Measurements from ENCODE around the gene COL5A1.

The COL5A1 gene

DNA sequence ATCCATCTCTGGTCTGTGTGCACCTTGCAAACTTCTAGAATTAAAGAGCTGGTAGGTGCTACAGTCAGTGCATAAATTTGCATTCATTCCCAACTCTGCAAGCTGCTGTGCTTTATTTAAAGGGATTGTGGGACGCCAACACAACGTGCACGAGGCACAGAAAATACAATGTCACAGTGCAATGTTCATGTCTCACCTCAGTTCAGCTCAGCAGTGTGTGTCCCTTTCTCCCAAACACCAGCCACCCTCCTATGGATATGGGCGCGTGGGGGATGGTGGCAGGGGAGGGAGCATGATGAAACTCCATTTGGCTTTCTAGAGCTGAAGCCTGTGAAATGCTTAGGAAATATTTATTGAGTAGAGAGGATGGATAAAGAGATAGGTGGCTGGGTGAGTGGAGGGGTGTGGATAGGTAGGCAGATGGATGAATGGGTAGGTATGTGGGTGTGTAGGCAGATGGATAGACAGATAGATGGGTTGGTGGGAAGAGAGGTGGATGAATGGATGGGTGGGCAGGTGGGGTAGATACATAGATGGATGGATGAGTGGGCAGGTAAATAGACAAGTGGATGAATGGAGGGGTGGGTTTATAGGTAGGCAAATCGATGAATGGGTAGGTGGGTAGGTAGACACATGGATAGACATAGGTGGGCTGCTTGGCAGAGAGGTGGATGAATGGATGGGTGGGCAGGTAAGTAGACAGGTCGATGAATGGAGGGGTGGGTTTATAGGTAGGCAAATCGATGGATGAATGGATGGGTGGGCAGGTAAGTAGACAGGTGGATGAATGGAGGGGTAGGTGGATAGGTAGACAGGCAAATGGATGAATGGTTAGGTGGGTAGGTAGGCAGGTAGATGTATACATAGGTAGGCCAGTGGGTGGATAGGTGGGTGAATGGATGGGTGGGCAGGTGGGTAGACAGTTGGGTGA lies 146.3 kb downstream of the COL5A1 start:
- no peak for DNase-seq (ENCODE audit: low read depth in 3 of 3)

DNA sequence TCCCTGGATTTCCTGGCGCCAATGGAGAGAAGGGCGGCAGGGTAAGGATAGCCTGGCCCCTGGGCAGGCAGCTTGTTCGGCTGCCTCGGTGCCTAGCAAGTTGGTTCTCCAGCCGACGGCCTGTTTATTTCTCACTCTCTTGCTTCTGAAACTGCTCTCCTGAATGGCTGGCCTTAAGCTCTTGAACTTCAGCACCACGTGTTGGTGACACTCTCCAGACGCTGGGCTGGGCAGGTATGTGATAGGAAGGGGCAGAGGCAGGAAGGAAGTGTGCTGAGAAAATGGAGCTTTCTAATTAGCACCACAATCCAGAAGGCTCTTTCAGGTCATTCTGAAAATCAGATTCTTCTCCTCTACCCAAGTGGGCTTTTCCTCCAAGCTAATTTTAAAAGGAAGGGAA lies 147.6 kb downstream of the COL5A1 start:
- no peak for DNase-seq (ENCODE audit: low read depth in 3 of 3)

DNA sequence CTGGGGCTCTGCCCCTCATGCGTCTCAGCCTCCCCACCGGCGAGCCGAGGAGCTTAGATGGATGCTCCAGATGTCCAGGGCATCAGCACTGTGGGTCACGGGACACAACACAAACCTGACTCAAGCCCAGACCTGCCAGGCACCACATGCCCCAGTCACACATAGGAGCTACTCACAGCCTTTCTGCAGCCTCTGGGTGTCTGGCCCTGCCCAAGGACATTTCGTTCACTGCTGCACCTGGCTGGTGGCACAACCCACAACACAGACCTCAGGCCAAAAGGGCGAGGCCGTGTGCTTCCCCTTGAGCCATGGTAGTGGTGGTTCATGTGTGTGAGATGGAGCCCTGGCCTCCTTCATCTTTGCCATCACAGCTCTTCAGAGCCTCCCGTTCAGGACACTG lies 149.4 kb downstream of the COL5A1 start:
- no peak for DNase-seq (ENCODE audit: low read depth in 3 of 3)

DNA sequence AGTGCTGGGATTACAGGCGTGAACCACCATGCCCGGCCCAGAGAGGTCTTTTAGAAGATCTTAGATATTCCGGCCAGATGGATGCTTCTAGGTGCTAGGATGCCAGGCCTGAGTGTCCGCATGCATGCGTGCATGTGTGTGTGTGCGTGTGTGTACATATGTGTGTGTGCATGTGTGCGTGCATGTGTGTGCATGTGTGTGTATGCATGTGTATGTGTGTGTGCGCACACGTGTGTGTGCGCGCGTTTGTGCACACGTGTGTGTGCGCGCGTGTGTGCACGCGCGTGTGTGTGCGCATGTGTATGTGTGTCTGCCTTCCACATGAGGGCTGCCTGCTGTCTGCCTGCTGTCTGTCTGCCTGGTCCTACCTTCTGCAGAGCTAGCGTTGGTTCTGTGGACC lies 151.0 kb downstream of the COL5A1 start:
- no peak for DNase-seq (ENCODE audit: low read depth in 3 of 3)

DNA sequence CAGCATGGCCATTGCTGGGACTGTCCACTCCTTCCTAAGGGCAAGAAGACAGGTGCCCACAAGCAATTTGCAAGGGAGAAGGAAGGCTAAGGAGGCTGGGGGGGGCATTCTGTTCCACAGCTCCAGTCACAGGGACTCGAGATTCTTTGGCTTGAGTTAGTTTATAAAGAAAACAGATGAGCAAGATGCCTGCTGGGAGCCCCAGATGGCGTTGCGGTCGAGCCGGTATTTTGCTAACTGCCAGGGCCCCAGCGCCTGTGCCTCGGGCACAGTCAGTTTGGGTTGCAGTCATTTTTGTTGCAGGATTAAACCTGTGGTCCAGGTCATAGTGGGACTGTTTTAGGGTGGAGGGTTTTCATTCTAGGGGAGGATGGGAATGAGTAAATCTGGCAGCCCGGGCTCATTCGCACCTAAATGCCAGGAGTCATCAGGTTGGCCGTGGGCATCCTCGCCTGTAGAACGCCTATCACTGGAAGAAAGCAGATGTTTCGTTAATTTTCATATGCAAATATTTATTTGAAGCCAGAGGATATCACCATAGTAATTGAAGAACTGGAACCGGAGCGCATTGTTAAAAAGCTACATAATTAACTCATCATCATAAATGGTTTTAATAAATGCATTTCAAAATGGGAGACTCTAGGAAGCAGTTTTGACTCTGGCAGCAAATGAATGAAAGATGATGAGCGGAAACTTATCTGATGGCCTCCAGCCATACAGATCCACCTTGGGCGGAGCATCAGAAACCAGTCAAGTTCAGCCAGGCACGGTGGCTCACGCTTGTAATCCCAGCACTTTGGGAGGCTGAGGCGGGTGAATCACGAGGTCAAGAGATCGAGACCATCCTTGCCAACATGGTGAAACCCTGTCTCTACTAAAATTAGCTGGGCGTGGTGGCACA lies 151.9 kb downstream of the COL5A1 start:
- no peak for DNase-seq (ENCODE audit: low read depth in 3 of 3)

DNA sequence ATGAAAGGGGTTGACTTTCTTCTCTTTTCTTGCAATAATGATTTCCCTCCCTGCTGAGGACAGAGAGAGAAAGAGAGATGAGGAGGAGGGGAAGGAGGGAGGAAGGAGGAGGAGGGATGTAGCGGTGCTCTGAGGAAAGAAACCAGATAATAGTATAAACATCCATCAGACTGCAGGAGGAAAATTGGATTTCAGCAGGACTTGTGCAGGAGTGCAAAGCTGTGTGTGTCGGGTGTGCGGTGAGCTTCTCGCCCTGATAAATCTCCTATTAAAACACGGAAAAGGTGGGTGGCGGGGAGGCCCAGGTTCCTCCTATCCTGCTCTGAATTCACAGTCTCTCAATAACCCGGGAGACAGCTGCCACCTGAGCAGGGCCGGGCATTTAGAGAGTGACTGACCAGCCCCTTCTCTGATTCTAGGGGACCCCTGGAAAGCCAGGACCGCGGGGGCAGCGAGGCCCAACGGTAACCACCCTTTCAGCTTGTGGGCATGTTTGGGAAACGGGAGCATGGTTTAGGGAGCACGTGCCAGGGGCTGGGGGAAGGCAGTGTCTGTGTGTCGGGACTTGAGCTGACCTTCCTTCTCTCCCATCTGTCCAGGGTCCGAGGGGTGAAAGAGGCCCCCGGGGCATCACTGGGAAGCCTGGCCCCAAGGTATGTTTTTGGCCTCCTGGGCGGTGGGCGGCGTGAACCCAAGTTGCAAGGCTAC lies 153.2 kb downstream of the COL5A1 start:
- no peak for DNase-seq (ENCODE audit: low read depth in 3 of 3)

DNA sequence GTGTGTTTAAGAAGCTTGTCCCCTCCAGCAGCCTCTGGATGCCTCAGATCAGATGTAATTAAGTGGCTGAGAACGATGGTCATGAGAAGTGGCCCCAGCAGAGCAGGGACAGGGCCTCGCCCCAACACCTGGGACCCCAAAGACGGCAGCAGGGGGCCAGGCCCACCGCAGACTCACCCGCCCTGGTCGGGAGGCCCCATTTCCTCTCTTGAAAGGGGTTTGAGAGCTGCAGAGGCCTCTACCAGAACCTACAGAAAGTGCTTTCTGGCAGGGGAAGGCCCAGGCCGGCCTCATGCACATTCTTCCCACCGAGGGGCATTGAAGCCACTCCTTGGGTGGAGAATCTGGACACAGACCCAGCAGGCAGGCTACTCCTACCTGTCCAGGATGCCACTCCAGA lies 153.8 kb downstream of the COL5A1 start:
- DNase-seq (ENCODE audit: low read depth in 3 of 3), result no peak

DNA sequence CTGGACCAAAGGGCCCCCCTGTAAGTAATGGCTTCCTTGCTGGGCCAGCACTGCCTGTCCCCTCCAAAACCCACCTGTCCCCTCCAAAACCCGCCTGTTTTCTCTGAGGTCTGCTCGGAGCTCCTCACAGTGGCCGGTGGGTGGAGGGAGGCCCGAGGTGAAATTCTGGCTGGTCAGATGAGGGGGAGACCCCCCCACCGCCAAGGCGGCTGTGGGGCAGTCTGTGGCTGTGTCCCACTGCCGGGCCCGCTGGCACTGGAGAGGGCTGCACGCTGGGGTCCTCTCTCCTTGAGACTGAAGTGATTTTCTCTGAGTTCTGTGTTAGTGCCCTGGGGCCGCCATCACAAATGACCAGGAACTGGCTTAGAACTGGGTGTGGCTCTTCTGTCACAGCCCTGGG lies 155.3 kb downstream of the COL5A1 start:
- DNase-seq (ENCODE audit: low read depth in 3 of 3), result no peak

DNA sequence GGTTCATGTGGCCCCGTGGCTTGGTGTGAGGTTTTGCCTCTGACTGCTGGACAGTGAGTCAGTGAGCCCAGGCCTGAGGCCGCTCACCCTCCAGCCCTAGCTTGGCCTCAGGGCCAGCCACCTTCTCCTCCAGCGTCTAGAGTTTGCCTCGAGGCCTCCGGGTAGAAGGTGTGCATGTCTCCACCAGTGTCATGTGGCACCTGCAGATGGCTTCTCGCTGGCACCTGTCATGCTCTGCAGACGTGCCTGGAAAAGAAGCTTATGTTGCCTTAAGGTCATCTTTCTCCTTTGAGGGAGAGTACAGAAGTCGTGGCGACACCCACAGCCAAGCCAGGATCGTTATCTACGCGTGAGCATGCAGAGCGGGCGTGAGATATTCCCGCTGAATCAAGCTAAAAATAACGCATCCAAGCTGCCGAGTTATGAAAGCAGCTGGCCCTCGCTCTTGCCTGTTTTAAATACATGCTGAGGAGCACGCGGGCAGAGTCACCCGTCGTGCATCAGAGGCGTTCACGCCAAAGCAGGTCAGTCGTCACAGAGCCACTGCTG lies 159.3 kb downstream of the COL5A1 start:
- DNase-seq (ENCODE audit: low read depth in 3 of 3), result no peak

DNA sequence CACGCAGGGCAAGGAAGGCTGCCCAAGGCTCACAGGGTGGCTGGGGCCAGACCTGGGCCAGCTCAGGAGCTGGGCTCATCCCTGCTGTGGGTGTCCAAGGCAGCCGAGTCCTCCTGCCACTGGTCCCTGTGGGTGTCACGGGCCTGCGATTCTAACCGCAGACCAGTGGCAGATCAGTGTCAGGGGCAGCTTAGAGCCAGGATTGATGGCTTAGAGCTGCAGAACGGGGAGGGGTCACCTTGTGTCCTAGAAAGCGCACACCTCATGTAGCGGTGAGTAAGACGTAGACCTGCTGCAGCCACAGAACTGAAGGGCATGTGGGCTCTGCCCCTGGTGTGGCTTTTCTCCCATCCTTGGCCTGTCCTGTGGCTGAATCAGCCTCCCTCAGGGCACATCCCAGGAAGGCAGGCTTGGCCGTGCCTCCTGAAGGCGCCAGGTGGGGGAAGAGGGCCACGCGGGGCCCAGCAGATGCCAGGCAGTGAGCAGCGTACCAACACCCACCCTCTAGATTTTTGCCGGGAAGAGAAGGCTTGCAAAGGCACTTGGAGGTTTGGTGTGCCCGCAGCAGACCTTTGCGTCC lies 160.7 kb downstream of the COL5A1 start:
- no peak for DNase-seq (ENCODE audit: low read depth in 3 of 3)

DNA sequence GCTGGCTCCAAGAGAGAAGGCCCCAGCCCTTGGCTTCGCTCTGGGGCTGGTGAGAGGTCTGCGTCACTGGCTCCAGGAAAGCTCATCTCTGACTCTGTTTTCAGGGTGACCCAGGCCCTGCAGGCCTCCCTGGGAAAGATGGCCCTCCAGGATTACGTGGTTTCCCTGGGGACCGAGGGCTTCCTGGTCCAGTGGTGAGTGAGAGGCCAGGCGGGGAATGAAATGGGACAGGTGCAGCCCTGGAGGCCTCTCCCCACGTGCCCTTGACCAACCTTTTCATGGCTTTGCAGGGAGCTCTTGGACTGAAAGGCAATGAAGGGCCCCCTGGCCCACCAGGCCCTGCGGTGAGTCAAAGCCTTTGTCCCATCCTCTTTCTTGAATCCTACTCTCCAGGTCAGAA lies 163.3 kb downstream of the COL5A1 start:
- no peak for DNase-seq (ENCODE audit: low read depth in 3 of 3)

DNA sequence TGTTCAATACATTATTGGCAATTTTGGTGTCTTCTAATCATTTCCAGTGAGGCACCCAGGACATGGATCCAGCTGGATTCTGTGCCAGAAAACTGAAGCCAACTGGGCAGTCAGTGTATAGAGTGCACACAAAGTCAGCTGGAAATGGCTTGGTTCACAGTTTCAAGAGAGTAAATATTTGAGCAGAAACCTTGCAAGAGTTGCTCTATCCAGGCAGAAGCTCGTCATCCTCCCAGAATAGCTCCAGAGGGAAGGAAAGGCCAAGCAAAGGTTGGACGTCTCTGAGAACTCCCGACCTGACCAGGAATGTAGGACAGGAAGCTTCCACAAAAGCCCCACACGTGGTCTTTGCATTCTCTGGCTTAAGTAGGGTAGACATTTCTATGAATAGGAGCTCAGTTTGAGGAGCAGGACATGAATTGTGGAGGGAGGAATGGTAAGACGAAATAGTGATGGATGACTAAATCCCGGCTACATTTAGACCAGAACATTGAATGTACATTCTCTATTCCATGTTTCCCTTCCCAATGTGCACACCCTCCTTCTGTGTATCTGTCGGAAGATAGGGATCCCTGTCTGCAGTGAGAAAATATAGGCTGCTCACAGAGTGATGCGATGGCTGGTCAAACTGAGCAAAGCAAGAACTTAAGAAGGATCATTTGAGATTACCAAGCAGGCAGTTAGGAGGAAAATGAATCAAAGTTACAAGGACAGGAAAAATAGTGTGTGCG lies 166.3 kb downstream of the COL5A1 start:
- no peak for DNase-seq (ENCODE audit: low read depth in 3 of 3)

DNA sequence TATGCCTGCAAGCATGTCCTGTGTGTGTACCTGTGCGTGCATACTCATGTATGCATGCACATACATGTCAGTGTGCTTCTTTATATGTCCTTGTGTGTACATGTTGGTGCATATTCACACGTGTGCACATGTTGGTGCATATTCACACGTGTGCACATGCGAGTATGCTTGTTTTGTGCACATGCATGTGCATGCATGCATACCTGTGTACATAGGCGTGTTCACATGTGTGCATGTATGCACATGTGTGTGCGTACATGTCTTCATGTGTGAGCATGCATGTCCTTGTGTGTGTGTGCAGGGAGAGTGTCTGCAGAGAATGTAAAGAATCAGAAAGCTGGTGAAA lies 166.8 kb downstream of the COL5A1 start:
- DNase-seq (ENCODE audit: low read depth in 3 of 3), result no peak

DNA sequence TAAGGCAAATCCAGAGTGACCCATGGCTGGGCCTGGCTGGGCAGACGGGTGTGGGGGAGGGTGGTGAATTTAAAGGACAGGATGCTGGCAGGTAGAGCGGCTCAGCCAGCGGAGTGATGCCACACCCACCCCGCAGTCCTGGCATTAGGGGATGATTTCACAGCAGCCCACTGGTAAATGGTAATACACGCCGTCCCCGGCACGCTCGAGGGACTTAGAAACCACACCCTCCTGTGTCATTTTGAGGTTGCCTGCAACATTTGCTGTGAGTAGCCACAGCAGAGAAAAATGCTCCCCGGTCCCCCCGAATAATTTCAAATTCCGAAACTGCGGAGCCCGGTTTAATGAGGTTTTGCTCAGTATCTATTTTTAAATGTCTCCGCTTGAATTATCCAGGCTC lies 167.7 kb downstream of the COL5A1 start:
- no peak for DNase-seq (ENCODE audit: low read depth in 3 of 3)

DNA sequence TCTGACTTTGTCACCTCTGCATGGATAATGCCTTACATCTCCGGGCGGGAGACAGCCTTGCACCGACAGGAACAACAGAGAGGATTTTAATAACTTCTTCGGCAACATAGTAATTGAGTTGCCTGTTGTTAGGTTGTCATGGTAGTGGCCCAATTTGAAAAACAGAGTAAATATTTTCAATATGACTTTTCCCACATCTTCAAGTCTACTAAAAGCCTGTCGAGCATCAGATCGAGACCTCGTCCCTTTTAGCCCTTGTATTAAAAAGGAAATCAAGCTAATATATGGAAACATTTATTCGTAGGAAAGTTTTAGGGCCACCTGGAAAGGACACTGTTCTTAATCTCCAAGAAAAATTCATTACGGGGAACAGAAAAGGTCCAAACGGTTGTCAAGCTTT lies 168.2 kb downstream of the COL5A1 start:
- DNase-seq (ENCODE audit: low read depth in 3 of 3), result no peak

DNA sequence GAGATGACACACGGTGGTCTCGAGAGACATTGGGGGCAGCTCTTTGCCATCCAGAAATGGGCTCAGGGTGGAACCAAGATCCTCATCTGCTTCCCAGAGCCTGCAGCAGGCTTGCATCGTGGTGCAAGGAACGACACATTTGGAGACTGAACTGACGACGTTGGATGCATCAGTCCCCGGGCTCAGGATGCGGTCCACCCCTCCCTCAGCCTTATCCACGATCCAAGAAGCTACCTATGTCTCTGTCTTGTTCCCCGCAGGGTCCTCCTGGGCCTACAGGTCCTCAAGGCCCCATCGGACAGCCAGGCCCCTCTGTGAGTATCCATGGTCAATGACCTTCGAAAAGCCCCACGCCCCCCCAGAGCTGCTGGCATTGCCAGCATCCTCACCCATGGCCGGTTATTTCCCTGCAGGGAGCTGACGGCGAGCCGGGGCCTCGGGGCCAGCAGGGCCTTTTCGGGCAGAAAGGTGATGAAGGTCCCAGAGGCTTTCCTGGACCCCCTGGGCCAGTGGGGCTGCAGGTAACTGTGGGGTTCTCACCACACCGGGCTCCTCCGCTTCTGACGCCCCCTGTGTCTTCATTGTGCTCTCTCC lies 169.6 kb downstream of the COL5A1 start:
- no peak for DNase-seq (ENCODE audit: low read depth in 3 of 3)

DNA sequence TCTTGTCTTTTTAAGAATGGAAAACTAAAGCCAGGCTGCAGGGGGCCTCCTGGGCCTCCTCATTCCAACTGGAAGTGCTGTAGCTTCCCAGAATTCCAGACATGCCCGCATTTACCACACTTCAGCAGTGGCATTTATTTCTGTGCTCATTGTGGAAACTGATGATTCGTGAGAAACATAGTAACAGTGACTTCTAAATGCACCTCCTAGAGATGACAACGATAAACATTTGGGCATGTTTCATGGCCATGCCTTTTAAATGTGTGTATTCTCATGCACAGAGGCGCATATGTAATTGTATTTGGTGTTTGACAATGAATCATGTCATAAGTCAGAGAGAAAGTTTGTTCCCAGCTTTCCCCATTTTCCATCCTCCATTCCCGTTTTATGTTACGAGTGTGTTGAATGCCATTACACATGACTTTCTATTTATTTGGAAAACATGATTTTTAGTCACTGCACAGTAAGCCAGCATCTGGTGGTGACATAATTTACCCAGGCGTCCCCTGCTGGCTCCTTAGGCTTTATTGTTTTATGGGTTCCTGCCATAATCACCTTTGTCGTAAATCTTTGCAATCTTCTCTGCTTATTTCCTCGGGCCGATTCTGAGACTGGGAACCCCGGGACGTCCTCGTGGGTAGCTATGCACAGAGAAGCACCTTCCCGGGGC lies 170.2 kb downstream of the COL5A1 start:
- no peak for DNase-seq (ENCODE audit: low read depth in 3 of 3)

DNA sequence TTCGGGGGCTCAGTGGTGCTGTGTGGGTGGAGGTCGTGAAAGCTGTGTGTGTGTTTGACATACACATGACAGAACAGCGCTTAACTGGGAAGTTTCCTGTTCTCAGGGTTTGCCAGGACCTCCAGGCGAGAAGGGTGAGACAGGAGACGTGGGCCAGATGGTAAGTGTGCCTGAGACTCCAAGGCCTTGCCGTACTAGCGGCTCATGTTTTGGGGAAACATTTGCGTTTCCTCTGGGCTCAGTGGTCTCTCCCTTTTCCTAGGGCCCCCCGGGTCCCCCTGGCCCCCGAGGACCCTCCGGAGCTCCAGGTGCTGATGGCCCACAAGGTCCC lies 170.7 kb downstream of the COL5A1 start:
- DNase-seq (ENCODE audit: low read depth in 3 of 3), result no peak

DNA sequence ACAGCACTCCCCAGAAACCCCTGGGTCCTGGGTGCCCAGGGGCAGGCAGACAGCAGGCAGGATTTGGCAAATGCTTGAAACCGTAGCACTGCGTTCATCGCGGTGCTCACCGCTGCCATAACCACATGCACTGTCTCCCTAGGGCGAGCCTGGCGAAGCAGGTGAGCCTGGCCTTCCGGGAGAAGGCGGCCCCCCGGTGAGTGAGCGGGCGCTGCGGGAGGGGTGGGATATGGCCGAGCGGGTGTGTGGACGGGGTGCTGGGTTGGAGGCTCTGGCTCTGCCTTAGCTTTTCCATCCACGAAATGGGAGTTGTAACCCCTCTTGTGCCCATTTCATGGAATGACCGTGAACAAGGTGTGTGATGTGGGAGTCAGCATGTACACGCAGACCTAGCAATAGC lies 172.2 kb downstream of the COL5A1 start:
- no peak for DNase-seq (ENCODE audit: low read depth in 3 of 3)

DNA sequence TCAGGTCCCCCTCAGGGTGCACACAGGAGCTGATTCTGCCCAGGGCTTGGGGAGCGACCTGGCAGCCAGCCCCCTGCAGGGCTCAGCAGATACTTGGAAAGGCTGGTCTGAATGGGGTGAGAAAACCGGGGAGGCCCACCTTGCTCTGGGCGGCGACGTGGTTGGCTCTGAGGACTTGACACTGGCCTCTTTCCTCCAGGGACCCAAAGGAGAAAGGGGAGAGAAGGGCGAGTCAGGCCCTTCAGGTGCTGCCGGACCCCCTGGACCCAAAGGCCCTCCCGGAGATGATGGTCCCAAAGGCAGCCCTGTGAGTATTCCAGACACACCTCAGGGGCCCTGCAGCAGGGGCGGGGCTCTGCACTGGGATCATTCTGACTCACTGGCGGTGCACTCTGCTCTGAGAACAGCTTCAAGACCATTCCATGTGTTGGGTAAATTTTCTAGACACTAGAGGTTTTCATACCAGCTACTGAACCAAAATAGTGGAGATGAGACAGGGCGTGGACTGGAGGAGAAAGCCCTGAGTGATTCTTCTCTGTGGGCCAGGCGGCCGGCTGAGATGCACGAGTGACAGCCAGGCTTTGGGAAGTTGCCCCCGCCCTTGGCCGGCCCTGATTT lies 173.1 kb downstream of the COL5A1 start:
- no peak for DNase-seq (ENCODE audit: low read depth in 3 of 3)

All from stimulated activated CD4-positive, alpha-beta T cell treated with anti-CD3 and anti-CD28 coated beads, TNF-alpha, amount 100 ng/mL, for 4 hours (primary cell).